Left renal cortex interstitium (tissue), 4 donors: ENCODE data around the gene EWSR1. TPM values are rescaled to one million over a fixed set of nuclear protein-coding genes. Genes with fewer than 3 reads are reported as not detected.

ENCODE experiments used
- DNase-seq, 4 donors: peaks; one replicate each; pipeline ENCODE4 v3.0.0-alpha.2; 2013; ENCODE audit warnings: low read depth in 4 of 4, low spot score in 2 of 4, missing footprints in 1 of 4
- polyA plus RNA-seq, 4 donors: library from polyadenylated mRNA; unstranded; fragments of 120-200 nt; gene quantifications; one replicate each; pipeline ENCODE4 v1.2.1, GENCODE V29; 2013; ENCODE audit not compliant: insufficient read length in 4 of 4

EWSR1 gene
- polyA plus RNA-seq, 4 donors = 274 to 396 (median 339) TPM

- no peak for DNase-seq
Measured at GRCh38 chr22:29300807-29301601, 32.9 kb downstream of the EWSR1 start.

DNA sequence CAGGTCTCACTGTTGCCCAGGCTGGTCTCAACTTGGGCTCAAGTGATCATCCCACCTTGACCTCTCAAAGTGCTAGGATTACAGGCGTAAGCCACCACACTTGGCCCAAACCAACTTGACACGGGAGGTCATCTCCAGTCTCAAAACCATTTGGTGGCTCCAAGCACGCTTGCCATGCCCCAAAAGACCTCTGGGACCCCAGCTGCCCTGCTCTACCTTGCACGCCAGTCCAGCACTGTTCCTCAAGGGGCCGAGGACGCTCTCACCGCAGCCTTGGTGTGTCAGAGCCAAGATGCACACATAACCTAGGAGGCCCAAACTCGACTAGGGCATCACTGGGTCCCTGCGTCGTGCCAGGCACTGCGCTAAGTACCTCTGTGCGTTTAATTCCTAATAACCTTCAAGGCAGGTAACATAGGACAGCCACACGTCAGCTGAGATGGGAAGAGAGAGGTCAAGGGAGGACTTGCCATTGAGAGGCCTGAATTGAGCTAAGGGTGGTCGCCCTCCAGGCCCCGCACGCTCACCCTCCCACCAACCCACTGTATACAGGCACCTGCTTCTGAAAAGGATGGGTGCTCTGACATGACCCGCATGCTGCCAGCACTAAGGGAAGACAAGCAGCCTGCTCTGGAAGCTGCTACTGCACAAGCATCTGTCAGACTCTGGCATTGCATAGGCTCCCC is 33.8 kb downstream of the EWSR1 start:
- no peak for DNase-seq

DNA sequence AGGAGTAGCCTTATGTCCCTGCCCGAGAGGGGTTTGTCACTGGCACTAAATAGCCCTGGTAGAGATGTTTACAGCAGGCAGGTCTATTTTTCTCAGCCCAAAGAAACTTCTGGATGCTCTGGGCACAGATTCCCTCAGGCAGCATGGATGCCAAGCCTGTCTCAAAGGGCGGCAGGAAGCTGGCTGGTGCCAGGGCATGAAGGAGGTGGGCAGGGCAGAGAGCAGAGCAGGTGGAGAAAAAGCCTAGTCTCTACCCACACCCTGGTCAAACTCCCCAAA is 34.3 kb downstream of the EWSR1 start:
- no peak for DNase-seq

DNA sequence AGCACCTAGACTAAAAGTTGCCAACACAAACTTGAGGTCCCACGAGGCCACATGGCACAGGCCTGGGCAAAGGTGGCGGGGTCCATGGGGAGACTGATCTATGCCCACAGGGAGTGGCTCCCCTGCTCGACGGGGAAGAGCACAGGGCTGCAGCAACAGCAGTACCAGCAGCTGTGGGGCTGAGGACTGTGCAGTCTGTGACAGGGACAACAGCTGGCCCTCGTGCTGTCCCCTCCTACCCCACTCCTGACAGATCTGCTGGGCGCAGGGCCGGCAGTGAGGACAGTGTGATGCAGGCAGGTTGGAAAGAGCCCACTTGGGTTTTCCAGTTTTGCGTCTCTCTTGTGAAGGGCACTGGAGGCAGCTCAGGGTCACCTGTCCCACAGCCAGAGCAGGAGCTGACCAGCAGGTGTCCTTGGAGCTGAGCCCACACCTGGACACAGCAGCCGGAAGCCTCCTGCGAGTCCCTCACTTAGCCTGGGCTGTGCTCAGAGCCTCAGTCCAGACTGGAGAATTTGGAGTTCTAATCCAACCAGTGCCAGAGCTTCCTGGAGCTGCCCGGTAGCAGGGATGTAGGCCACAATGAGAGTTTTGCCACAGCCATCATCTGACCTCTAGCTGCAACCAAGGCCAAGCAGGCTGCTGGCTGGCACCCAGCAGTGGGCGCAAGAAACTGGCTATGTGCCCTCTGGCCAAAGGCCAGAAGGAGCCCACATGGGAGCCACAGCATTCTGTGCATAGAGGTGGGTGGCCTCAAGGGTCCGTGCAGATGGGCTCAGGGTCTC is 34.8 kb downstream of the EWSR1 start:
- DNase-seq = no peak

DNA sequence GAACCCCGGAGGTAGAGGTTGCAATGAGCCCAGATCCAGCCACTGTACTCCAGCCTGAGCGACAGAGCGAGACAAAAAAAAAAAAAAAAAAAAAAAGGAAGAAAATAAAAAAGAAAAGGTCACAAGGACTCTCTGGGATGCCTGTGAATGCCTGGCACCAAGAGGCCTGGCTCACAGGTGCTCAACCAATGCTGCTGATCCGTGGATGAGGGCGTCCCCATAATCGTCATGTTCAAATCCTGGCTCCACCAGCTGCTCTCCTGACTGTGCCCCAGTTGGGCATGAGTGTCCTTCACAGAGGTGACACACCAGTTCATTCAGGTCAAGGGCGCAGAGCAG is 37.7 kb downstream of the EWSR1 start:
- no peak for DNase-seq

DNA sequence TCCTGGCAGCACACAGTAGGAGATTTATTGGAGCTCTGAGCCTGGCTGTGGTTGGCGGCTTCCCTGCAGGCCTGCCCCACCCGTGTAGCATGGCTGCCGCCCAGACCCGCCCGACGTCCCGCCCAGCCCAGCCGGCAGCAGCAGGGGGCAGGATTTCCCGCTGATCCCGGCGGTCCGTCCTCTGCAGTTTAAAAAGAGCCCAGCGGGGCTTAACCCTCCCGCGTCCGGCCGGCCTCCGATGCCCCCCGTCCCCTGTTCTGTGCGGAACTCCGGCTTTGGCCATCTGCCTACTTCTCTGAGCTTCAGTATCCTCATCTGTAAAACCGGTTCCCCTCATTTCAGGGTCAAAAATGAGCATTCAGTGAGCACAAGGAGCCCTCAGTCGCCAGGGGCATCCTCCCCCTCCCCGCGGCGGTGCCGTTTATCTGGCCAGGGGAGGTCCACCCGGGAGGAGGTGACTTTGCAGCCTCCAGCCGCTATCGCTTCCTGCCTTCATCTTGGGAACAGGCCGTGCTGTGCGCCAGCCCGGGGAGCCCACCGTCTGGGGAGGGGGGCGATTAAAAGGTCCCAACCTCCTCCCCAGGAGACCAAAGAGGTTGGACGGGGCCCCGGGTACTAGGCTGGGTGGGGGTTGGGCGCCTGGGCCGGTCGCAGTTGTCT is 38.2 kb downstream of the EWSR1 start, which contains the start of gene GAS2L1:
Gene GAS2L1, plus strand, starts transcription at position 476 of the 660 bp plus-strand sequence. CDS start 1,456 bp downstream, outside the sequence.
- DNase-seq = peak in 3 of 4 donors; percentile 56 to 68 (median 61)

GRCh38 chr22:29306835-29307595 is 38.9 kb downstream of the EWSR1 start:
- DNase-seq = peak in 2 of 4 donors; percentile 64 to 75

GRCh38 chr22:29307596-29308147 is 39.6 kb downstream of the EWSR1 start:
- DNase-seq = no peak

DNA sequence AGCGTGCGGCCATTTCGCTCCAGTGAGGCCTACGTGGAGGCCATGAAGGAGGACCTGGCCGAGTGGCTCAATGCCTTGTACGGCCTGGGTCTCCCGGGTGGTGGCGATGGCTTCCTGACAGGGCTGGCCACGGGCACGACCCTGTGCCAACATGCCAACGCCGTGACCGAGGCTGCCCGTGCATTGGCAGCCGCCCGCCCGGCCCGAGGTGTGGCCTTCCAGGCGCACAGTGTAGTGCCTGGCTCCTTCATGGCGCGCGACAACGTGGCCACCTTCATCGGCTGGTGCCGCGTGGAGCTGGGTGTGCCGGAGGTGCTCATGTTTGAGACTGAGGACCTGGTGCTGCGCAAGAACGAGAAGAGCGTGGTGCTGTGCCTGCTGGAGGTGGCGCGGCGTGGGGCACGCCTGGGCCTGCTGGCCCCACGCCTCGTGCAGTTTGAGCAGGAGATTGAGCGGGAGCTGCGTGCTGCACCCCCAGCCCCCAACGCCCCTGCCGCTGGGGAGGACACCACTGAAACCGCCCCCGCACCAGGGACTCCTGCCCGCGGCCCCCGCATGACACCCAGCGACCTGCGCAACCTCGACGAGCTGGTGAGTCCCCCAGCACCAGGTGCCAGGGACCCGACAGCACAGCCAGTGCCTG is 40.2 kb downstream of the EWSR1 start:
- DNase-seq = no peak

- DNase-seq = no peak
Measured at GRCh38 chr22:29308791-29309262, 40.8 kb downstream of the EWSR1 start.

GRCh38 chr22:29309332-29310064 is 41.4 kb downstream of the EWSR1 start:
- no peak for DNase-seq

DNA sequence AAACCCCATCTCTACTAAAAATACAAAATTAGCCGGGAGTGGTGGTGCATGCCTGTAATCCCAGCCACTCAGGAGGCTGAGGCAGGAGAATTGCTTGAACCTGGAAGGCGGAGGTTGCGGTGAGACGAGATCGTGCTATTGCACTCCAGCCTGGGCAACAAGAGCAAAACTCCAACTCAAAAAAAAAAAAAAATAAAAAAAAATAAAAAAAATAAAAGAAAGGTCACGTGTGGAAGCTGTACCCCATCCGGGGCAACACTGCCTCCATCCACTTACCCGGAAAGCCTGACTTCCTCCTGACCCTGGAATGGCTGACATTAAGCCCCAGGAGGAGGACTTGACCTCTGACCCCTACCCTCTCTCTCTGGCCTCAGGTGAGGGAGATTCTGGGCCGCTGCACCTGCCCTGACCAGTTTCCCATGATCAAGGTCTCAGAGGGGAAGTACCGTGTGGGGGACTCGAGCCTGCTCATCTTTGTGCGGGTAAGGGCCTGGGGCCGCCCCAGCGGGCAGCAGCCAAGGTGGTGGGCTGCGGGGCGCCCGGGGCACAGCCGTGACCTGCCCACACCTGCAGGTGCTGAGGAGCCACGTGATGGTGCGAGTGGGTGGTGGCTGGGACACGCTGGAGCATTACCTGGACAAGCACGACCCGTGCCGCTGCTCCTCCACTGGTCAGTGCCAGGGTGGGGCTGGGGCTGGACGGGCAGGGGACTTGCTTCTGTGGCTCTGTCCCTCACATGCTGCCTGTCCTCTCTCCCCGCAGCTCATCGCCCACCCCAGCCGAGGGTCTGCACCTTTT is 42.2 kb downstream of the EWSR1 start:
- no peak for DNase-seq

GRCh38 chr22:29310863-29311339 is 42.8 kb downstream of the EWSR1 start:
- DNase-seq = peak in 3 of 4 donors; percentile 61 to 83 (median 70)

DNA sequence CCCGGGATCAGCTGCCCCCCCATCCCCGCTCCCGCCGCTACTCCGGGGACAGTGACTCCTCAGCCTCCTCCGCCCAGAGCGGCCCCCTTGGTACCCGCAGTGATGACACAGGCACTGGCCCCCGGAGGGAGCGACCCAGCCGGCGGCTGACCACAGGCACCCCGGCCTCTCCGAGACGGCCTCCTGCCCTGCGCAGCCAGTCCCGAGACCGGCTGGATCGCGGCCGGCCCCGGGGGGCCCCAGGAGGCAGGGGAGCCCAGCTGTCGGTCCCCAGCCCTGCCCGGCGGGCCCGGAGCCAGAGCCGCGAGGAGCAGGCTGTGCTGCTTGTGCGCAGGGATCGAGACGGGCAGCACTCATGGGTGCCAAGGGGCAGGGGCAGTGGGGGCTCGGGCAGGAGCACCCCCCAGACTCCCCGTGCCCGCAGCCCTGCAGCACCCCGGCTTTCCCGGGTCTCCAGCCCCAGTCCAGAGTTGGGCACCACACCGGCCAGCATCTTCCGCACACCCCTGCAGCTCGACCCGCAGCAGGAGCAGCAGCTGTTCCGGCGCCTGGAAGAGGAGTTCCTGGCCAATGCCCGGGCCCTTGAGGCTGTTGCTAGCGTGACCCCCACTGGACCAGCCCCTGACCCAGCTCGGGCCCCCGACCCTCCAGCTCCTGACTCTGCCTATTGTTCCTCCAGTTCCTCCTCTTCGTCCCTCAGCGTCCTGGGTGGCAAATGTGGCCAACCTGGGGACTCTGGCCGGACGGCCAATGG is 43.6 kb downstream of the EWSR1 start:
- DNase-seq = no peak

DNA sequence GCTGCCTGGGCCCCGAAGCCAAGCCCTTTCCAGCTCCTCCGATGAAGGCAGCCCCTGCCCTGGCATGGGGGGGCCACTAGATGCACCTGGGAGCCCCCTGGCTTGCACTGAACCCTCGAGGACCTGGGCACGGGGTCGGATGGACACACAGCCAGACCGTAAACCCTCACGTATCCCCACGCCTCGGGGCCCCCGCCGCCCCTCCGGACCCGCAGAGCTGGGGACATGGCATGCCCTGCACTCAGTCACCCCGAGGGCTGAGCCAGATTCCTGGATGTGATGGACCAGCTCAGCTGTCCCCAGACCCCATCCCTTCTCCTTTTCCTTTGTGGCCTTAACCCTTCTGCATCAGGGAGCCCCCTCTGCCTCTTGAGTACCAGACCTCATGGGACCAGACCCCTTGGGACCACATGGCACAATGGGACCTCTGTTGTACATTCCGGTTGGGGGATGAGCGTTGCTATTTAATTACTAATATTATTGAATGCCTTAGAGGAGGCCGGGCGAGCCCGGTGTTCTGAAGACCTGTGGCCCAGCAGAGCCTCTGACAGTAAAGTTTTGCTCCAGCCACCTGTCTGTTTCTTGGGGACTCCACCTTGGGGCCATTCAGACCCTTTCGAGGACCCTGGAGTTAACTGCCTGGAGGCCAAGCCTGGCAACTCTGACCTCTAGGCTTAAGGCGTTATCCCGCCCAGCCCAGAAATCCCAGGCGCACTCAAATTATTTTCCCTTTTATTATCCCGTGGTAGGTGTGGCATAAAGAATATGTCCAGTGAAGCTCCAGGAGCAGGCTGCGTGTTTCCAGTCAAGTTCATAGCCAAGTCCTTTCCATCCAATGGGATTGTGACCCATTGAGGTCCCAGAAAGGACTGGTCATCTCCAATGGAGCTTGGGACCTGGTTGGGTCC is 44.4 kb downstream of the EWSR1 start:
- DNase-seq = no peak

DNA sequence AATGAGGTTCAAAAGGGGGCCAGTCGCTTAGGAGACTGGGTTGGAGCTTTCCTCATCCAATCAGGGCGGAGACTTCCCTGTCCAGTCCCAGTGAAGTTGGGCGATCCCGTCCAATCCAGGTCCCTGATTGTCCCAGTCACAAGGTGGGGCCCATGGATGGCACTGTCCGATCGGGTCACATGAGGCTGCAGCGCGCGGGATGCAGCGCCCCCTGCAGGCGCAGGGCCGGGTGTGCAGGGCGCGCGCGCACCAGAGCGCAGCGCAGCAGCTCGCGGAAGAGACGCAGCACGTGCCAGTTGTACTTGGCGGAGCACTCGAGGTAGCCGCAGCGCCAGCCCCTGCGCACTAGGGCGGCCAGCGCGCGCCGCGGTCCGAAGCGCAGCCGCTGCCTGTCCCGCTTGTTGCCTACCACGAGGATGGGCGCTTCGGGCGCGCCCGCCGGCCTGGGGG is 45.1 kb downstream of the EWSR1 start:
- DNase-seq = no peak
